IMR-90 (cell line): ENCODE results near the gene PHACTR3. TPM values are rescaled to one million over a fixed set of nuclear protein-coding genes. Genes with fewer than 3 reads are reported as not detected.

Experiments
- ATAC-seq: fragments of 200-7000 bp; cut with Tn5 transposase; 2 replicates; pipeline ENCODE4 v1.9.1; 2020; ENCODE audit warnings: low read depth, mild to moderate bottlenecking, moderate library complexity
- BruUV-seq: library from RNA; stranded (reverse); fragments of 400-500 nt; replicated peaks from 2 replicates; lab custom pipeline; 2021; lab: Mats Ljungman, UMichigan
- CTCF ChIA-PET: fragments of 300-600 bp; formaldehyde crosslinking; extraction: SDS; loops from one replicate; lab custom pipeline; 2021; ENCODE audit warnings: antibody characterized with exemption; lab: Yijun Ruan, JAX
- POLR2A ChIA-PET: fragments of 300-600 bp; sonication (Branson Sonifier 250); formaldehyde crosslinking; loops from one replicate; lab custom pipeline; 2022; ENCODE audit warnings: antibody characterized with exemption; ENCODE audit not compliant: unreplicated experiment; lab: Charles Lee
- DNase-seq: peaks from one replicate; pipeline ENCODE4 v3.0.0; 2013
- H2AFZ ChIP-seq: replicated peaks from 2 replicates; pipeline ENCODE3; 2013; ENCODE audit warnings: low read length, mild to moderate bottlenecking; ENCODE audit not compliant: poor library complexity
- H2AK5ac ChIP-seq: 2 replicates; pipeline ENCODE4 v1.6.1; 2013; ENCODE audit warnings: low read depth, low read length, inconsistent platforms
- H2AK9ac ChIP-seq: replicated peaks from 2 replicates; pipeline ENCODE3; 2013; ENCODE audit warnings: mild to moderate bottlenecking, low read depth, low read length, moderate library complexity; ENCODE audit not compliant: poor library complexity
- H2BK120ac ChIP-seq: 2 replicates; pipeline ENCODE4 v1.6.1; 2013; ENCODE audit warnings: low read depth, low read length, inconsistent platforms
- H2BK15ac ChIP-seq: 3 replicates; pipeline ENCODE4 v1.6.1; 2013; ENCODE audit warnings: low read depth, low read length, inconsistent platforms
- H2BK20ac ChIP-seq: 2 replicates; pipeline ENCODE4 v1.6.1; 2013; ENCODE audit warnings: low read depth, mild to moderate bottlenecking, inconsistent platforms, low read length, moderate library complexity
- H2BK5ac ChIP-seq: 2 replicates; pipeline ENCODE4 v1.6.1; 2013; ENCODE audit warnings: mild to moderate bottlenecking, low read depth, low read length, inconsistent platforms; ENCODE audit not compliant: poor library complexity, severe bottlenecking
- H3K14ac ChIP-seq: replicated peaks from 2 replicates; pipeline ENCODE4 v1.6.1; 2013; ENCODE audit warnings: low read depth, low read length, inconsistent platforms
- H3K18ac ChIP-seq: 2 replicates; pipeline ENCODE4 v1.6.1; 2013; ENCODE audit warnings: low read depth, low read length, control low read depth
- H3K23ac ChIP-seq: 2 replicates; pipeline ENCODE4 v1.6.1; 2013; ENCODE audit warnings: low read depth, low read length, inconsistent platforms
- H3K27ac ChIP-seq: 2 replicates; pipeline ENCODE4 v1.5.1; 2013; ENCODE audit warnings: mild to moderate bottlenecking, control low read depth, low read length; ENCODE audit not compliant: insufficient read depth
- H3K27me3 ChIP-seq: 2 replicates; pipeline ENCODE4 v1.6.1; 2013; ENCODE audit warnings: low read length; ENCODE audit not compliant: control insufficient read depth, insufficient read depth
- H3K36me3 ChIP-seq: 2 replicates; pipeline ENCODE4 v1.6.1; 2013; ENCODE audit warnings: low read length, mixed read lengths; ENCODE audit not compliant: control insufficient read depth, insufficient read depth
- H3K4ac ChIP-seq: 2 replicates; pipeline ENCODE4 v1.6.1; 2013; ENCODE audit warnings: low read depth, low read length, inconsistent platforms
- H3K4me1 ChIP-seq: 2 replicates; pipeline ENCODE4 v1.6.1; 2013; ENCODE audit warnings: low read length, mixed read lengths; ENCODE audit not compliant: control insufficient read depth, insufficient read depth
- H3K4me2 ChIP-seq: 2 replicates; pipeline ENCODE4 v1.6.1; 2013; ENCODE audit warnings: low read depth, mild to moderate bottlenecking, control low read depth, low read length, moderate library complexity
- H3K4me3 ChIP-seq: 2 replicates; pipeline ENCODE4 v1.5.1; 2013; ENCODE audit warnings: low read depth, mild to moderate bottlenecking, control low read depth, low read length, moderate library complexity; ENCODE audit not compliant: insufficient read depth
- H3K56ac ChIP-seq: 2 replicates; pipeline ENCODE4 v1.6.1; 2013; ENCODE audit warnings: low read length, inconsistent platforms; ENCODE audit not compliant: insufficient read depth; ENCODE audit errors: extremely low read depth
- H3K79me1 ChIP-seq, 2 experiments: 2 replicates each; pipeline ENCODE4 v1.6.1; 2013; ENCODE audit warnings: low read length in 2 of 2, inconsistent platforms in 1 of 2, low read depth in 1 of 2
- H3K9ac ChIP-seq: 2 replicates; pipeline ENCODE4 v1.6.1; 2013; ENCODE audit warnings: low read depth, low read length, control low read depth
- H3K9me1 ChIP-seq: 2 replicates; pipeline ENCODE4 v1.6.1; 2013; ENCODE audit warnings: low read length, inconsistent platforms; ENCODE audit not compliant: insufficient read depth
- H3K9me3 ChIP-seq: 2 replicates; pipeline ENCODE4 v1.6.1; 2013; ENCODE audit warnings: low read length; ENCODE audit not compliant: control insufficient read depth, insufficient read depth
- H4K20me1 ChIP-seq: 2 replicates; pipeline ENCODE4 v1.6.1; 2013; ENCODE audit warnings: low read length, inconsistent platforms; ENCODE audit not compliant: insufficient read depth
- H4K5ac ChIP-seq: 2 replicates; pipeline ENCODE4 v1.6.1; 2013; ENCODE audit warnings: mild to moderate bottlenecking, low read depth, low read length, control low read depth
- H4K8ac ChIP-seq, 2 experiments: 2 replicates each; pipeline ENCODE4 v1.6.1; 2013; ENCODE audit warnings: low read depth in 2 of 2, low read length in 2 of 2, control low read depth in 1 of 2, inconsistent platforms in 1 of 2
- H4K91ac ChIP-seq: 2 replicates; pipeline ENCODE4 v1.6.1; 2013; ENCODE audit warnings: low read depth, low read length, inconsistent platforms; ENCODE audit not compliant: insufficient read depth
- BHLHE40 ChIP-seq: fragments of 150-350 bp; IDR thresholded peaks from 2 replicates; pipeline ENCODE4 v1.6.1; 2016; ENCODE audit warnings: mild to moderate bottlenecking, low read depth, low read length
- CEBPB ChIP-seq: IDR thresholded peaks from 2 replicates; pipeline ENCODE4 v1.6.1; 2012; ENCODE audit warnings: low read depth, low read length, improper control_type of control experiment
- CHD1 ChIP-seq: IDR thresholded peaks from 2 replicates; pipeline ENCODE4 v1.6.1; 2012; ENCODE audit warnings: low read depth, low read length, improper control_type of control experiment
- CTCF ChIP-seq: conservative IDR thresholded peaks from 2 replicates; pipeline ENCODE4 v1.5.1; 2012; ENCODE audit warnings: mild to moderate bottlenecking, low read depth, low read length, improper control_type of control experiment
- ELK1 ChIP-seq: fragments of 150-350 bp; IDR thresholded peaks from 2 replicates; pipeline ENCODE4 v1.6.1; 2016; ENCODE audit warnings: low read depth, mild to moderate bottlenecking, low read length, moderate library complexity, borderline replicate concordance
- FOS ChIP-seq: fragments of 150-350 bp; IDR thresholded peaks from 2 replicates; pipeline ENCODE4 v1.6.1; 2016; ENCODE audit warnings: low read depth, low read length
- MAFK ChIP-seq: IDR thresholded peaks from 2 replicates; pipeline ENCODE4 v1.6.1; 2012; ENCODE audit warnings: low read depth, low read length, improper control_type of control experiment
- MAZ ChIP-seq: IDR thresholded peaks from 2 replicates; pipeline ENCODE4 v1.6.1; 2012; ENCODE audit warnings: low read depth, mild to moderate bottlenecking, low read length, improper control_type of control experiment, moderate library complexity, borderline replicate concordance
- MXI1 ChIP-seq: IDR thresholded peaks from 2 replicates; pipeline ENCODE4 v1.6.1; 2012; ENCODE audit warnings: low read depth, mild to moderate bottlenecking, low read length, moderate library complexity, borderline replicate concordance
- NFE2L2 ChIP-seq: fragments of 150-350 bp; IDR thresholded peaks from 2 replicates; pipeline ENCODE4 v1.6.1; 2016; ENCODE audit warnings: low read depth, mild to moderate bottlenecking, low read length
- RAD21 ChIP-seq: IDR thresholded peaks from 2 replicates; pipeline ENCODE4 v1.6.1; 2012; ENCODE audit warnings: low read length, improper control_type of control experiment
- RCOR1 ChIP-seq: IDR thresholded peaks from 2 replicates; pipeline ENCODE4 v1.6.1; 2012; ENCODE audit warnings: mild to moderate bottlenecking, low read length, improper control_type of control experiment; ENCODE audit not compliant: insufficient replicate concordance
- RFX5 ChIP-seq: IDR thresholded peaks from 2 replicates; pipeline ENCODE4 v1.8.0; 2012; ENCODE audit warnings: low read depth, mild to moderate bottlenecking, low read length, moderate library complexity
- SMC3 ChIP-seq: fragments of 150-350 bp; IDR thresholded peaks from 2 replicates; pipeline ENCODE4 v1.6.1; 2016; ENCODE audit warnings: low read depth, mild to moderate bottlenecking, antibody characterized with exemption, low read length, moderate library complexity
- WGBS, 2 experiments: methylation state at CpG; one replicate each; pipeline versions ENCODE4 v1.1.5 to v1.1.7; 2013; ENCODE audit warnings: missing lambda C conversion rate in 2 of 2; ENCODE audit not compliant: insufficient read length in 1 of 2; ENCODE audit errors: extremely low coverage in 2 of 2; 5-methylcytosine and 5-hydroxymethylcytosine counted together
- dilution Hi-C: fragments of 300-500 bp; cut with HindIII; formaldehyde crosslinking; loops from one replicate; pipeline ENCODE4 v1.14.3; 2018; ENCODE audit warnings: low sequenced_read_pairs; ENCODE audit not compliant: unreplicated experiment
- in situ Hi-C: fragments of 300-500 bp; cut with MboI; formaldehyde crosslinking; loops from 3 replicates; pipeline ENCODE4 v1.14.3; 2019; ENCODE audit warnings: low sequenced_read_pairs, inconsistent platforms, mixed read lengths
- intact Hi-C: fragments of 100-400 bp; cut with micrococcal nuclease; formaldehyde crosslinking; loops from 2 replicates; pipeline ENCODE4 v1.10.0; 2022
- polyA plus RNA-seq, 3 experiments: library from polyadenylated mRNA; depleted of rRNA; stranded (reverse); fragments of >200 nt; gene quantifications; 2 replicates each; pipeline ENCODE4 v1.2.3, GENCODE V29; 2012; ENCODE audit warnings: low replicate concordance in 1 of 3
- total RNA-seq: library from RNA; depleted of rRNA; stranded (reverse); fragments of >200 nt; gene quantifications from 2 replicates; pipeline ENCODE4 v1.2.3, GENCODE V29; 2012
- TF ChIP-seq, protein P1 (sequence below): fragments of 150-350 bp; IDR thresholded peaks from 2 replicates; pipeline ENCODE4 v1.6.1; 2017; ENCODE audit warnings: mild to moderate bottlenecking, antibody characterized with exemption, low read length, low read depth

Gene PHACTR3
- total and polyA plus RNA-seq, 2 of the 4 experiments (the other 2 are of a cell fraction): not detected

DNA sequence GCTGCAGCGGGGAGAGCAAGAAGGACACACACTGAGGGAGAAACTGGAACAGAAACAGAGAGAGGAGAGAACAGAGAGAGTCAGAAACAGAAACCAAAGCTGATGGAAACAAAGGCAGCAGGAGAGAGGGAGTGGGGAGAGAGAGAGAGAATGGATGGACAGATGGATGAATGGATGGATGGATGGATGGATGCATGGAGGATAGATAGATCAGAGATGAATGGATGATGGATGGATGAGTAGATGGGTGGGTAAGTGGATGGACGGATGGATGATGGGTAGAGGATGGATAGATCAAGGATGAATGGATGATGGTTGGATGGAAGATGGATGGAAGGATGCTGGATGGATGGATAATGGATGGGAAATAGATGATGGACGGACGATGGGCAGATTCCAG, 35.0 kb upstream of the PHACTR3 start:
- CTCF ChIA-PET: no interaction called here
- Histone ChIP-seq H3K14ac (no peak overlapping the region), H2BK20ac (no peak overlapping the region), H4K5ac (no peak overlapping the region), H4K91ac (no peak overlapping the region), H3K27me3 (no peaks in the 10 kb centered on the region), H3K36me3 (no peaks in the 10 kb centered on the region), H3K4me1 (no peaks in the 10 kb centered on the region), H2AK5ac (no peak overlapping the region), H3K23ac (no peak overlapping the region), H2AFZ (no peak overlapping the region), H3K4me3 (no peak overlapping the region), H3K4ac (no peak overlapping the region), H3K9me3 (no peaks in the 10 kb centered on the region), H4K20me1 (no peaks in the 10 kb centered on the region), H2BK5ac (no peak overlapping the region), H3K4me2 (no peak overlapping the region), H3K18ac (no peak overlapping the region), H3K9me1 (no peaks in the 10 kb centered on the region), H2AK9ac (no peak overlapping the region), H2BK15ac (no peak overlapping the region), H3K79me1 (no peaks in the 10 kb centered on the region), H3K9ac (no peak overlapping the region), H2BK120ac (no peak overlapping the region), H3K56ac (no peak overlapping the region), H3K27ac (no peak overlapping the region), H4K8ac (no peak overlapping the region)
- BruUV-seq: no TSS peak
- ATAC-seq: no peak
- no peak for TF ChIP-seq MAZ
- no peak for TF ChIP-seq MXI1
- no peak for TF ChIP-seq BHLHE40
- no peak for TF ChIP-seq NFE2L2
- TF ChIP-seq FOS: no peak
- TF ChIP-seq CEBPB: no peak
- TF ChIP-seq RCOR1: no peak
- no peak for TF ChIP-seq SMC3
- TF ChIP-seq, protein P1, sequence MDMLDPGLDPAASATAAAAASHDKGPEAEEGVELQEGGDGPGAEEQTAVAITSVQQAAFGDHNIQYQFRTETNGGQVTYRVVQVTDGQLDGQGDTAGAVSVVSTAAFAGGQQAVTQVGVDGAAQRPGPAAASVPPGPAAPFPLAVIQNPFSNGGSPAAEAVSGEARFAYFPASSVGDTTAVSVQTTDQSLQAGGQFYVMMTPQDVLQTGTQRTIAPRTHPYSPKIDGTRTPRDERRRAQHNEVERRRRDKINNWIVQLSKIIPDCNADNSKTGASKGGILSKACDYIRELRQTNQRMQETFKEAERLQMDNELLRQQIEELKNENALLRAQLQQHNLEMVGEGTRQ: no peak
- no peak for TF ChIP-seq RAD21
- TF ChIP-seq CHD1: no peak
- no peak for TF ChIP-seq ELK1
- no peak for TF ChIP-seq CTCF
- no peak for TF ChIP-seq RFX5
- no peak for TF ChIP-seq MAFK
- no CpG with 5 or more reads among the region's 4 CpGs for WGBS, 2 experiments
- dilution Hi-C loops (no loop called here), in situ Hi-C loops (no loop called here), intact Hi-C loops (no loop called here)
- no peak for DNase-seq
- POLR2A ChIA-PET: no interaction called here
